Kidney (tissue), 14 donors: ENCODE results near the gene IFI6. TPM values are rescaled to one million over a fixed set of nuclear protein-coding genes. Genes with fewer than 3 reads are reported as not detected.

Experiments
- DNase-seq, 5 donors: peaks; one replicate each; pipeline ENCODE4 v3.0.0-alpha.2; 2013 to 2020
- FAIRE-seq: peaks from 2 replicates; lab custom pipeline; 2012; peaks lifted over from hg19 to GRCh38; lab: Jason Lieb, UNC
- H3K27ac ChIP-seq, 2 donors: one replicate each; pipeline ENCODE4 v1.7.0; 2013; ENCODE audit warnings: low read depth in 2 of 2, low read length in 2 of 2, inconsistent platforms in 1 of 2
- H3K27me3 ChIP-seq: one replicate; pipeline ENCODE4 v1.7.1; 2013; ENCODE audit warnings: low read length, inconsistent platforms; ENCODE audit not compliant: control insufficient read depth, insufficient read depth
- H3K36me3 ChIP-seq, 3 donors: one replicate each; pipeline versions ENCODE4 v1.7.0 to v1.7.1; 2013; ENCODE audit warnings: low read length in 3 of 3, control low read depth in 1 of 3, inconsistent platforms in 1 of 3; ENCODE audit not compliant: insufficient read depth in 3 of 3, control insufficient read depth in 2 of 3
- H3K4me1 ChIP-seq, 3 donors: one replicate each; pipeline versions ENCODE4 v1.7.0 to v1.7.1; 2013; ENCODE audit warnings: low read length in 3 of 3, inconsistent platforms in 1 of 3, low read depth in 1 of 3; ENCODE audit not compliant: control insufficient read depth in 2 of 3, insufficient read depth in 2 of 3
- H3K4me3 ChIP-seq, 3 donors: one replicate each; pipeline versions ENCODE4 v1.7.0 to v1.8.1; 2013; ENCODE audit warnings: low read length in 3 of 3, control low read depth in 1 of 3, inconsistent platforms in 1 of 3
- H3K9ac ChIP-seq, 3 donors: one replicate each; pipeline versions ENCODE4 v1.7.0 to v1.7.1; 2013; ENCODE audit warnings: low read length in 3 of 3, control low read depth in 1 of 3, inconsistent platforms in 1 of 3
- H3K9me3 ChIP-seq, 3 donors: one replicate each; pipeline versions ENCODE4 v1.7.0 to v1.7.1; 2013; ENCODE audit warnings: low read length in 3 of 3, control low read depth in 1 of 3, inconsistent platforms in 1 of 3; ENCODE audit not compliant: control insufficient read depth in 2 of 3, insufficient read depth in 1 of 3
- CTCF ChIP-seq: IDR thresholded peaks from 3 replicates; pipeline ENCODE4 v1.5.1; 2012; ENCODE audit warnings: mild to moderate bottlenecking, moderate library complexity, borderline replicate concordance; ENCODE audit not compliant: insufficient read depth; ENCODE audit errors: extremely low read depth
- intact Hi-C: fragments of 100-400 bp; cut with DNase I; formaldehyde crosslinking; loops from one replicate; pipeline ENCODE4 v1.11.1; 2022
- polyA plus RNA-seq: library from polyadenylated mRNA; stranded (reverse); fragments of 350-450 nt; fragmentation: Illumina TruSeq; extraction: RNeasy Lipid Tissue Mini Kit (QIAGEN cat#74804); gene quantifications from one replicate; pipeline ENCODE4 v1.2.3, GENCODE V29; 2014; ENCODE audit warnings: low read depth, low replicate concordance; ENCODE audit not compliant: insufficient read depth
- total RNA-seq: library from RNA; stranded (reverse); fragmentation: NEBNext Ultra II Directional; extraction: Animal tissue kit (Norgen Biotek cat#: 25700); gene quantifications from one replicate; pipeline ENCODE4 v1.2.1, GENCODE V29; 2021
- donor health status: control.
- donor health status: control.
- donor health status: control.
- donor health status: control.
- donor health status: control.
- donor health status: DM: yes; HTN: yes; CAD: no.
- donor health status: Normal renal cell carcinoma (clear cell type).

Gene IFI6
- total and polyA plus RNA-seq, 2 donors from 2014 or later: 69.5 to 148 TPM

GRCh38 chr1:27662707-27663393, 9.1 kb downstream of the IFI6 start:
- no peak for FAIRE-seq
- no peak overlapping the region for H3K4me3 ChIP-seq

GRCh38 chr1:27662261-27662660, 9.7 kb downstream of the IFI6 start:
- Histone ChIP-seq H3K4me1 (peaks cover 0 to 10% (median 0%) of the 10 kb centered on the region in 3 donors), H3K27me3 (no peaks in the 10 kb centered on the region), H3K36me3 (no peaks in the 10 kb centered on the region), H3K4me3 (no peak overlapping the region), H3K27ac (no peak overlapping the region), H3K9me3 (no peaks in the 10 kb centered on the region), H3K9ac (no peak overlapping the region)
- no peak for DNase-seq
- no peak for TF ChIP-seq CTCF
- FAIRE-seq: no peak
- intact Hi-C loops: loop anchor here (5.0 to 10.0 kb wide), 2 partner anchors 50 to 357 kb away; no protein-coding TSS in a partner anchor

More at GRCh38 chr1:27662707-27663393, 9.1 kb downstream of the IFI6 start:
- peak; percentile 89 to 93 (median 91) for DNase-seq
- Histone ChIP-seq H3K9ac (no peak overlapping the region), H3K36me3 (no peaks in the 10 kb centered on the region), H3K9me3 (no peaks in the 10 kb centered on the region), H3K27ac (peak overlapping the region in 1 of 2 donors; percentile 5), H3K4me1 (peaks cover 0 to 10% (median 0%) of the 10 kb centered on the region in 3 donors), H3K27me3 (no peaks in the 10 kb centered on the region)
- intact Hi-C loops: loop anchor here (5.0 to 10.0 kb wide), 2 partner anchors 51 to 358 kb away; no protein-coding TSS in a partner anchor
- peak; percentile 98 for TF ChIP-seq CTCF

- no peaks in the 10 kb centered on the region for H3K36me3 ChIP-seq
- no peak overlapping the region for H3K9ac ChIP-seq
- no peak overlapping the region for H3K4me3 ChIP-seq
- no peak for FAIRE-seq
- no peaks in the 10 kb centered on the region for H3K9me3 ChIP-seq
- TF ChIP-seq CTCF: no peak
- H3K4me1 ChIP-seq: peaks cover 0 to 10% (median 0%) of the 10 kb centered on the region in 3 donors
- DNase-seq: no peak
- no peak overlapping the region for H3K27ac ChIP-seq
- no peaks in the 10 kb centered on the region for H3K27me3 ChIP-seq
- intact Hi-C loops: loop anchor here (5.0 to 10.0 kb wide), 2 partner anchors 49 to 357 kb away; no protein-coding TSS in a partner anchor
These were observed 10.4 kb downstream of the IFI6 start for GRCh38 chr1:27661412-27662075.
